ENCODE measurements around the gene OAS3.
"Not testable (repeated sequence)": the region's sequence is repeated elsewhere in the genome, so short reads cannot be mapped to it uniquely, and the experiment has no call there.

Gene OAS3

GRCh38 chr12:112986291-112986800 is 48.1 kb downstream of the OAS3 start:
- no peak for DNase-seq

DNA sequence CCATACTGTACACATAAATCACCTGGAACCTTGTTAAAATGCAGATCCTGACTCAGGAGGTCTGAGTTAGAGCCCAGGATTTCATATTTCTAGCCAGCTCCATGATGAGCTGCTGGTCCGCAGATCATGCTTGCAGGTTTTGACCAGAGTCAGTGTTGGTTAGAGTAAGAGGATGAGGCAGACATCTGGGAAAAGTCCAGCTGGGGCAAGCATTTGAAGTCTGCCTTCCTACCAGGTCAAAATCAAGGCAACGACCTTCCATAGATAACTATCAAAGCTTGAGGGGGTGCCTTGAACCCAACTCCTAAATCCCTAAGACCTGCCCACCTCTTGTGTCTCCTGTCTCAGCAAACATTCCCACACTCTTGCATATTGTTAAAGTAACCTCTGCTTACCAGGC is 49.3 kb downstream of the OAS3 start:
- no peak for DNase-seq

DNA sequence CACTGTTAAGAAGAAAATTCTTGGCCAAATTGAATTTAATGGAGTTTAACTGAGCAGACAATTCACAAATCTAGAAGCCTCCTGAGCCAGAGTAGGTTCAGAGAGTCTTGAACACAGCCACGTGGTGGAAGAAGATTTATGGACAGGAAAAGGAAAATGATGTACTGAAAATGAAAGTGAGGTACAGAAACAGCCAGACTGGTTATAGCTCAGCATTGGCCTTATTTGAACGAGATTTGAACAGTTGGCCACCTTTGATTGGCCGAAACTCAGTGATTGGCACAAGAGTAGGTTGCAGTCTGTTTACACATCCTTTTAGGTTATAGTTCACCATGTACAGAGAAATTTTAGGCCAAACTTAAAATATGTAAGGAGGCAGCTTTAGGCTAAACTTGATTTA is 50.0 kb downstream of the OAS3 start:
- no peak for DNase-seq

- DNase-seq = not testable (repeated sequence)
Observed at GRCh38 chr12:112988823-112989385, 50.6 kb downstream of the OAS3 start.

DNA sequence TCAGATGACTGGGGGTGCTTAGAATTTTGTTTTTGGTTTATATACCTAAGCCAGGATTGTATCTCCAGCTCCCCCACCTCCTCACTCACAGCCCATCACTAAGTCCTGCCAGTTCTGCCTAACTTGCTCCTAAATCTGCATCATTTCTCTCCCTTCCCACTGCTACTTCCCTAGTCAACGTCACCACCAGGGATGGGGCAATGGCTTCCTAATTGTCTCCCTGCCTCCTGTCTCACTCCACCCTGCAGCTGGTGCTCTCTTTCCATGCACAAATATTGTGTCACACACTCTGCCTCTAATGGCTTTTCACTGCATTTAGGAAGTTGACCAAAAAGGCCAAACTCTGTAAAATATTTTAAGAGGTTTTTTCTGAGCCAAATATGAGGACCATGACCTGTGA is 51.5 kb downstream of the OAS3 start:
- DNase-seq = no peak

GRCh38 chr12:112992541-112993398 is 54.5 kb downstream of the OAS3 start:
- peak; percentile 72 to 75 for DNase-seq

- DNase-seq = no peak
Observed at GRCh38 chr12:112995008-112995407, 56.7 kb downstream of the OAS3 start.

DNA sequence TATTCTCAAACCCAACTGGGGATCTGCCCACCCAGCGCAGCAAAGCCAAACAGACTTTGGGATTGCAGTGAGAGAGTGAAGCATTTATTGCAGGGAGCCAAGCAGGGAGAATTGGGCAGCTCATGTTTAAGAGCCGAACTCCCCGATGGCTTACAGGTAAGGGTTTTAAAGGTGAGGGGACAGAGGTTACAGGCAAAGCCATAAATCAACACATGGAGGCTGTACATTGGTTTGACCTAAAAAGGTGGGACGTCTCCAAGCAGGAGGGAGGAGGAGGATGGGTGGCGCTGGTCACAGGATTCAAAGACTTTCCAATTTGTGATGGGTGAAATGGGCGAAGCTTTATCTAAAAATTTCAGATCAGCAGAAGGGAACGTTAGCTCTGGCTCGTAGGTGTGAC is 58.2 kb downstream of the OAS3 start:
- no peak for DNase-seq

DNA sequence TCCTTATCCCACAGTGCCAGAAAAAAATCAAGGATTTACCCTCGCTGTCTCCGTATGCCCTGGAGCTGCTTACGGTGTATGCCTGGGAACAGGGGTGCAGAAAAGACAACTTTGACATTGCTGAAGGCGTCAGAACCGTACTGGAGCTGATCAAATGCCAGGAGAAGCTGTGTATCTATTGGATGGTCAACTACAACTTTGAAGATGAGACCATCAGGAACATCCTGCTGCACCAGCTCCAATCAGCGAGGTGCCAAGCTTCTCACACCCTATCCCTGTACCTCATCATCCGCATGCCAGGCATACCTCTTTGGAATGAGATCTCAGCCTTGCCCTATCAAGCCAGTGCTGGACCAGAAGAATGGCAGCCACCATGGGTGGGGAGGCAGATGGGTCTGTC is 59.2 kb downstream of the OAS3 start:
- no peak for DNase-seq

- DNase-seq = no peak
Observed at GRCh38 chr12:112998987-112999767, 60.9 kb downstream of the OAS3 start.

GRCh38 chr12:113000433-113000832 is 62.2 kb downstream of the OAS3 start:
- DNase-seq = no peak

DNA sequence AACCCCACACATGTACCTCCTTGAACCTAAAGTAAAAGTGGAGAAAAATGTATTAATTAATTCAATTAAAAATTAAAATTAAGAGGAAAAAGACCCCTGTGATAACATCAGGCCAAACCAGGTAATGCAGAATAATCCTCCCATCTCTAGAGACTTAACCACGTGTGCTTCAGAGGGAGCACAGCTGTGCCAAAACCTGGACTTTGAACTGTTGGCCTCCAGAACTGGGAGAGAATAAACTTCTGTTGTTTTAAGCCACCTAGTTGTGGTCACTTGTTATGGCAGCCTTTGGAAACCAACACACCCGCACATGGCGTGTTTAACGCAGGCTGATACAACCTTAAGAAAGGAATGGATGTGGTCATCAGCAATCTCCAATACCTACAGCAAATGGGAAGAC is 63.9 kb downstream of the OAS3 start:
- no peak for DNase-seq

DNA sequence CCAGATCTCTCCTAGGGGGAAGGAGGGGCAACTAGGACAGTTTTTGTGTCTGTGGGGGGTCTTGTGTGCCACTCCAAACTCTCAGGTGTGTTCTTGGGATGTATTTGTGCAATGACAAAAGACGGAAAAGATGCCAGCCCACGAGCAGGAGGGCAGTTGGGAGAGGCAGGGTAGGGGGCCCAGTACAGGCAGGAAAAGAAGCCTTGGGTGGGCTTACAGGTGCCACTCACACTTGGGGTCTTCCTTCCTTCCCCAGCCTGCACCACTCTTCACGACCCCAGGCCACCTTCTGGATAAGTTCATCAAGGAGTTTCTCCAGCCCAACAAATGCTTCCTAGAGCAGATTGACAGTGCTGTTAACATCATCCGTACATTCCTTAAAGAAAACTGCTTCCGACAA is 64.4 kb downstream of the OAS3 start:
- DNase-seq = no peak

DNA sequence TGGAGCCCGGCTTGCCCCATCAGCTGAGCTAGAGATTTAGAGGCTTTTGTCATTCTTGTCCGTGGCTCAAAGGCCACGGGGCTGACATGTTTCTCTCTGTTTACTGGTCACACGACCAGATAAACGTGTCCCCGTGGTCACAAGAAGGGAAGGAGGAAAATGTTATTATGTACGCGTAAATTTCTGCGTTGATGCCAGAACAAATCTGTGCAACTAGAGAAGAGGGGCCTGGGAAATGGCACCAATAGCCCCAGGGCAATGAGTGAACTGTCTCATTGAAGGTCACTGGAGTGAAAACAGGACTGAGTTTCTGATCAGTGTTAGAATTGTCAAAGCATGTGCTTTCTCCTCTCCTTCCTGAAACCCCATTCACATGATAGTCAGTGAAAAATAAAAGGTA is 65.4 kb downstream of the OAS3 start:
- no peak for DNase-seq

- no peak for DNase-seq
Observed at GRCh38 chr12:113005762-113006161, 67.5 kb downstream of the OAS3 start.

DNA sequence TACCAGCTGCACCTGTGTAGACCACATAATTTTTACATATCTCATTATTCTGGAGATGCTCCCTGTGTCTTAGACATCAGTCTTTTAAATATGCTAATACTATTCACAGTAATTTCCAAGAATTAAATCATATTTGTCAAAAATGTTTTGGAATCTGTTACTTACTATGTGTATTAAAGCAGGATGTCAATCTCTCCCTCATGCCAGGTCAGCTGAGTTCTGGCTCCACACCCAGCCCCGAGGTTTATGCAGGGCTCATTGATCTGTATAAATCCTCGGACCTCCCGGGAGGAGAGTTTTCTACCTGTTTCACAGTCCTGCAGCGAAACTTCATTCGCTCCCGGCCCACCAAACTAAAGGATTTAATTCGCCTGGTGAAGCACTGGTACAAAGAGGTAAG is 67.9 kb downstream of the OAS3 start:
- no peak for DNase-seq

DNA sequence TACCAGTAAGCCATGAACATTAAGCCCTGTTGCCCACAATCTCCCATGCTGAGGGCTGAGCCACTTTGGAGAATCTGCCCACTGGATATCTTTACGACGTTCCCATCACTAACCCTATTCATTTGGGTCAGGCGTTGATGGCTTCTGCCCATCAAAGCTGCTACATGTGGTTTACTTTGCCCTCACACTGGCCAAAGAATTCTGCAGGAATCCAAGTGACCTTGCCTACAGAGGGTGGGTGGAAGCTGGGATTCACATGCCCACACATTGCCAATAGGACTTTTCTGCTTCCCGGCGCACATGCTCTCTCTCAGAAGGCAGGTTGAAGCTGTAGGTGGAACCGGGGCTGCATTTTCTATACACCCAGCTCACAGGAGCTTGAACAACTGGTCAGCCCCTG is 68.4 kb downstream of the OAS3 start:
- no peak for DNase-seq

DNA sequence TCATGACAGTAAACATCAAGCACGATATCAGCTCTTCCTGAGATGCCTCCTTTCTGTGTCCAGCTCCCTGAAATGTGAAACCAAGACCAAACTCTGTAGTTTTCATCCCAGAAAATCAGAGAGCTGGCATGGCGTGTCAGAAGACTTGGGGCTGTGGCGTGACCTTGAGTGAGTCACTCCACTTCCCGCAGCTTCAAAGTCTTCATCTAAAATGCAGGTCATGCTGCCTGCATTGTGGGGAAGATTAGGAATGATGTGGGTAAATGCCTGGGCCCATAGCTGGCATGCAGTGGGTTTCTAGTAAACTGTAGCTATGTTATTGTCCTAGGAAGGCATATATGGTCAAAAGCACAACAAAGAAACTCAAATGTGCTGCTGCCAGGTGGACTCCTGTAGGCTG is 68.9 kb downstream of the OAS3 start:
- DNase-seq = no peak

GRCh38 chr12:113010701-113011100 is 72.4 kb downstream of the OAS3 start:
- no peak for DNase-seq

DNA sequence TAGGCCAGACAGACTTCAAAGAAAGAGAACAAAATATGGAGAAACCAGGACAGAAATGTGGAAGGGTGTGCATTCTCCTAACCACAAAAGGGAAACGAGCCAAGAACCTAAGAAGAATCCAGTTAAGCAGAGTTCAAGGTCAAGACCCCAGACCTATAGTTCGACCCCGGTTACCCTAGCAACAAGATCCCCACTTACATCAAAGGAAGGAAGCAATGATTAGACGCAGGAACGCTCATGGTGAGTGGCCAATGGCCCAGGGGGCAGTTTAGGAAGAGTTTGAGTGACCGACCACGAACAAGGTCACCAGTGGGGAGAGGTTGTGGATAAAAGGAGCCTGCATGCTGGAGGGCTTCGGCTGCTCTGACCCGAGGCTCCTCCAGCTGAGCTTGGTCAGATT is 76.3 kb downstream of the OAS3 start:
- no peak for DNase-seq

DNA sequence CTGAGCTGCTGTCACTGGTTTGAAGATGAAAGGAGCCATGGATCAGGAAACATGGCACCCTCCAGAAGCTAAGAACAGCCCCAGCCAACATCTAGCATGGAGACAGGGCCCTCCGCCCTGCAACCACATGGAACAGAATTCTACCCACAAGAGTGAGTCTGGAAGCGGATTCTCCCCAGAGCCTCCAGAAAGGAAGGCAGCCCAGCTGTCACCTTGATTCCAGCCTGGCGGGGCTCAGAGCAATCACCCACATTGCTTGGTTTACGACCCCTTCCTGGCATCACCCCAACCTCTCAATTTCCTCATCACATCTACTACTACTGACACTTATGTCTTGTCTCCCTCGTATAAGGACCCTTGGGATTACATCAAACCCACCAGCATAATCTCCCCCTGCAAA is 78.5 kb downstream of the OAS3 start:
- DNase-seq = no peak

GRCh38 chr12:113019025-113019424 is 80.8 kb downstream of the OAS3 start:
- no peak for DNase-seq

GRCh38 chr12:113021500-113021899 is 83.2 kb downstream of the OAS3 start:
- DNase-seq = no peak

Measured in stimulated activated CD4-positive, alpha-beta T cell treated with anti-CD3 and anti-CD28 coated beads, Interleukin-2, amount 100 ng/mL, for 24 hours (primary cell).